Heart left ventricle (tissue), 16 donors: Measurements from ENCODE around the gene TAF13. TPM values are rescaled to one million over a fixed set of nuclear protein-coding genes. Genes with fewer than 3 reads are reported as not detected.

Experiments used
- ATAC-seq, 4 donors: fragments of 200-7000 bp; cut with Tn5 transposase; one replicate each; pipeline ENCODE4 v1.9.1; 2020 to 2022; ENCODE audit warnings: moderate library complexity in 4 of 4, mild to moderate bottlenecking in 3 of 4, moderate number of reproducible peaks in 1 of 4
- DNase-seq, 5 donors: peaks; one replicate each; pipeline ENCODE4 v3.0.0-alpha.2; 2020
- H3K27ac ChIP-seq, 12 donors: fragments of 200-600 bp; sonication (generic) in 4 of 12; one replicate each; pipeline versions ENCODE4 v1.5.0 to v1.8.0; 2016 to 2022; ENCODE audit warnings: mild to moderate bottlenecking in 2 of 12
- H3K27me3 ChIP-seq, 9 donors: fragments of 200-600 bp; sonication (generic) in 2 of 9; one replicate each; pipeline versions ENCODE4 v1.5.1 to v1.8.0; 2016 to 2022; ENCODE audit warnings: mild to moderate bottlenecking in 3 of 9
- H3K36me3 ChIP-seq, 9 donors: fragments of 200-600 bp; sonication (generic) in 2 of 9; one replicate each; pipeline versions ENCODE4 v1.5.0 to v1.8.0; 2018 to 2022; ENCODE audit warnings: mild to moderate bottlenecking in 2 of 9
- H3K4me1 ChIP-seq, 12 donors: fragments of 200-600 bp; sonication (generic) in 4 of 12; one replicate each; pipeline versions ENCODE4 v1.5.0 to v1.8.0; 2016 to 2022; ENCODE audit warnings: mild to moderate bottlenecking in 3 of 12
- H3K4me3 ChIP-seq, 12 donors: fragments of 200-600 bp; sonication (generic) in 4 of 12; one replicate each; pipeline versions ENCODE4 v1.5.0 to v1.8.0; 2017 to 2022; ENCODE audit warnings: mild to moderate bottlenecking in 9 of 12, moderate library complexity in 4 of 12
- H3K9me3 ChIP-seq, 12 donors: fragments of 200-600 bp; sonication (generic) in 4 of 12; one replicate each; pipeline versions ENCODE4 v1.5.0 to v1.8.0; 2016 to 2022; ENCODE audit warnings: mild to moderate bottlenecking in 1 of 12
- POLR2A ChIP-seq, 2 donors: fragments of 450-650 bp; IDR thresholded peaks; one replicate each; pipeline ENCODE4 v1.6.1; 2017; ENCODE audit warnings: antibody characterized with exemption in 2 of 2, mild to moderate bottlenecking in 2 of 2, moderate library complexity in 2 of 2
- WGBS, 4 donors: extraction: QIAGEN DNeasy Blood & Tissue Kit in 2 of 4; methylation state at CpG; one replicate each; pipeline versions ENCODE4 v1.1.5 to v1.1.7; 2013 to 2018; 5-methylcytosine and 5-hydroxymethylcytosine counted together
- intact Hi-C, 10 donors: fragments of 100-400 bp; cut with DNase I; formaldehyde crosslinking; loops; one replicate each; pipeline versions ENCODE4 v1.11.1 to v1.14.2; 2022
- polyA plus RNA-seq, 2 donors: library from polyadenylated mRNA; stranded (reverse); fragments of 200-250 nt; gene quantifications; one replicate each; pipeline ENCODE4 v1.2.3, GENCODE V29; 2013
- total RNA-seq, 9 donors: library from RNA; depleted of rRNA in 2 of 9; stranded (reverse); fragments of >200 nt in 2 of 9; fragmentation: NEBNext Ultra II Directional in 3 of 9; extraction: Animal tissue kit (Norgen Biotek cat#: 25700) in 3 of 9; gene quantifications; one replicate each; pipeline versions ENCODE4 v1.1.0 to v1.2.4, GENCODE V29; 2016 to 2023
- TF ChIP-seq, protein P1 (sequence below), 12 donors: fragments of 200-600 bp; sonication (generic) in 4 of 12; IDR thresholded peaks; one replicate each; pipeline versions ENCODE4 v1.5.0 to v1.8.0; 2018 to 2022; ENCODE audit warnings: antibody characterized with exemption in 12 of 12, mild to moderate bottlenecking in 5 of 12
- donor health status: ischemic (EF 13 %, LVEDD 7.1; RV severe dilation, severe dysfunction).
- donor health status: healthy with polysubstance abuse.
- donor health status: DM: no; HTN: yes; CAD: no.
- donor health status: DM: no; HTN: no; CAD: no.
- donor health status: ischemic (EF 25% LVEDD 6.9; RV normal size, moderate dysfunction).
- donor health status: ischemic (EF 25% LVEDD 5.7; RV mildly dilated, moderate dysfunction).
- donor health status: healthy.
- donor health status: DM: yes; HTN: yes; CAD: no.
- donor health status: ischemic (EF 35%, LVEDD 5.7; RV mildly dilated, moderate dysfunction).
- donor health status: nonischemic (EF 11% LVEDD 7.7; RV severe dilation, severe dysfunction).
- donor health status: DM: yes; HTN: yes; CAD: no.
- donor health status: PGD.
- donor health status: ischemic (EF 29% LVEDD 5.4; RV normal size, mild dysfunction).
- donor health status: nonischemic (EF 23%, LVEDD 6.1; RV moderate dilation, normal function).

TAF13 gene
- total and polyA plus RNA-seq, 11 donors: 34.8 to 83.9 (median 55.4) TPM

- 67 to 76% (median 73%) methylated on average over 1 of the region's 1 CpG for WGBS, 4 donors
- Histone ChIP-seq H3K27ac (no peak overlapping the region), H3K9me3 (no peaks in the 10 kb centered on the region), H3K36me3 (no peaks in the 10 kb centered on the region), H3K27me3 (no peaks in the 10 kb centered on the region), H3K4me3 (no peak overlapping the region), H3K4me1 (peaks cover 0 to 11% (median 6%) of the 10 kb centered on the region in 12 donors)
- intact Hi-C loops: no loop called here
- DNase-seq (no peak), ATAC-seq (no peak)
- no peak for TF ChIP-seq POLR2A (IDR thresholded peaks at IDR 0.05)
- TF ChIP-seq, protein P1, sequence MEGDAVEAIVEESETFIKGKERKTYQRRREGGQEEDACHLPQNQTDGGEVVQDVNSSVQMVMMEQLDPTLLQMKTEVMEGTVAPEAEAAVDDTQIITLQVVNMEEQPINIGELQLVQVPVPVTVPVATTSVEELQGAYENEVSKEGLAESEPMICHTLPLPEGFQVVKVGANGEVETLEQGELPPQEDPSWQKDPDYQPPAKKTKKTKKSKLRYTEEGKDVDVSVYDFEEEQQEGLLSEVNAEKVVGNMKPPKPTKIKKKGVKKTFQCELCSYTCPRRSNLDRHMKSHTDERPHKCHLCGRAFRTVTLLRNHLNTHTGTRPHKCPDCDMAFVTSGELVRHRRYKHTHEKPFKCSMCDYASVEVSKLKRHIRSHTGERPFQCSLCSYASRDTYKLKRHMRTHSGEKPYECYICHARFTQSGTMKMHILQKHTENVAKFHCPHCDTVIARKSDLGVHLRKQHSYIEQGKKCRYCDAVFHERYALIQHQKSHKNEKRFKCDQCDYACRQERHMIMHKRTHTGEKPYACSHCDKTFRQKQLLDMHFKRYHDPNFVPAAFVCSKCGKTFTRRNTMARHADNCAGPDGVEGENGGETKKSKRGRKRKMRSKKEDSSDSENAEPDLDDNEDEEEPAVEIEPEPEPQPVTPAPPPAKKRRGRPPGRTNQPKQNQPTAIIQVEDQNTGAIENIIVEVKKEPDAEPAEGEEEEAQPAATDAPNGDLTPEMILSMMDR (IDR thresholded peaks at IDR 0.05): no peak
Measured at GRCh38 chr1:109083923-109084322, 8.1 kb upstream of the TAF13 start.

- WGBS, 4 donors: 91 to 94% (median 93%) methylated on average over 3 of the region's 3 CpGs
- Histone ChIP-seq H3K9me3 (no peaks in the 10 kb centered on the region), H3K4me1 (peaks cover 0 to 9% (median 6%) of the 10 kb centered on the region in 12 donors), H3K27me3 (no peaks in the 10 kb centered on the region), H3K4me3 (no peak overlapping the region), H3K36me3 (no peaks in the 10 kb centered on the region), H3K27ac (no peak overlapping the region)
- no peak for ATAC-seq
- TF ChIP-seq, protein P1 (IDR thresholded peaks at IDR 0.05): no peak
- no peak for TF ChIP-seq POLR2A (IDR thresholded peaks at IDR 0.05)
- DNase-seq: no peak
- intact Hi-C loops: no loop called here
Measured at GRCh38 chr1:109083501-109083900, 7.7 kb upstream of the TAF13 start.

DNA sequence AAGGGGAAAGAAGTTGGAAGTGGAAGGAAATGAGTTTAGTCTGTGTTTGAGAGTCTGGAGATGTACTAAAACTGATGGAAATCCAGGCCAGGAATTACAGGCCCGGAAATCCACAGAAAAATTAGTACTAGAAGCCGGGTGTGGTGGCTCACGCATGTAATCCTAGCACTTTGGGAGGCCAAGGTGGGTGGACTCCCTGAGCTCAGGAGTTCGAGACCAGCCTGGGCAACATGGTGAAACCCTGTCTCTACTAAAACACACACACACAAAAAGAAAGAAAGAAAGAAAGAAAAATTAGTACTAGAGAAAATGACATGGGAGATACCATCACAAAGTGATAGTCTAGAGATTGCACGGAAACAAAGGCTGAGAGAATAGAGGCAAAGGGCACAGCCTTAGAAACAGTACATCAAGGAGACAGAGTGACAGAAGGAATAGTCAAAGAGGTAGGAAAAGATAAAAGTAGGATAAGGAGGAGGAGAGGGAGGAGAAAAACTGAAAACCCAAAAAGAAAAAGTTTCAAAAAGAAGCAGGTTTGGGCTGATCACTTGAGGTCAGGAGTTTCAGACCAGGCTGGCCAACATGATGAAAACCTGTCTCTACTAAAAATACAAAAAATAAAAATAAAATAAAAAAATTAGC is 4.8 kb upstream of the TAF13 start:
- no peaks in the 10 kb centered on the region for H3K36me3 ChIP-seq
- 60 to 76% (median 70%) methylated on average over 5 of the region's 5 CpGs for WGBS, 4 donors
- no peak for DNase-seq
- H3K27ac ChIP-seq: peak overlapping the region; percentile 74 to 95 (median 82)
- no peaks in the 10 kb centered on the region for H3K27me3 ChIP-seq
- intact Hi-C loops: loop anchor here in 2 of 10 donors (1.0 kb wide), 2 partner anchors 10 to 20 kb away; partner anchors contain the start of gene TMEM167B (in 1 of the 2)
- peak overlapping the region in 4 of 12 donors; percentile 0 to 27 (median 9) for H3K4me3 ChIP-seq
- peak in 1 of 4 donors; percentile 39 for ATAC-seq
- H3K9me3 ChIP-seq: no peaks in the 10 kb centered on the region
- TF ChIP-seq, protein P1 (IDR thresholded peaks at IDR 0.05): no peak
- TF ChIP-seq POLR2A (IDR thresholded peaks at IDR 0.05): no peak
- peaks cover 0 to 18% (median 12%) of the 10 kb centered on the region in 12 donors for H3K4me1 ChIP-seq

DNA sequence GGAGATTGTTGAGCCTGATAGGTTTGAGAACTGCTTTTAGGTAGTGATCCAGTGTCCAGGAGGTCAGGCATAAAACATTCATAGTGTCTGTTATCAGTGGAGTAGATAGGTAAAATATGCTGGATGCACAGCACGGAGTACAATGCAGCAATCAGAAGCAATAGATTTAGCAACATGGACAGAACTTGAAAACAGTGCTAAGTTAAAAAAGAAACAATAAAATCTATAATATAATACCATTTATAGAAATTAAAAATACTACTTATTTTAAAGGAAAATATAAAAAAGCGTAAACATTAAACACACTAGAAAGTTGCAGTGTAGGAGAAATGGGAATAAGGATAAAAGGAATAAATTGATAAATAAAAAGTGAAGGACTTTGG is 3.4 kb upstream of the TAF13 start:
- H3K4me1 ChIP-seq: peaks cover 3 to 29% (median 21%) of the 10 kb centered on the region in 12 donors
- WGBS, 4 donors: 91 to 98% (median 94%) methylated on average over 2 of the region's 2 CpGs
- H3K27ac ChIP-seq: peak overlapping the region; percentile 5 to 95 (median 82)
- H3K4me3 ChIP-seq: peak overlapping the region in 6 of 12 donors; percentile 0 to 27 (median 9)
- no peak for TF ChIP-seq POLR2A (IDR thresholded peaks at IDR 0.05)
- TF ChIP-seq, protein P1 (IDR thresholded peaks at IDR 0.05): no peak
- no peak for ATAC-seq
- DNase-seq: no peak
- no peaks in the 10 kb centered on the region for H3K27me3 ChIP-seq
- intact Hi-C loops: loop anchor here in 1 of 10 donors (5.0 kb wide), 1 partner anchor 37 kb away; the partner anchor contains the start of gene WDR47
- no peaks in the 10 kb centered on the region for H3K36me3 ChIP-seq
- H3K9me3 ChIP-seq: no peaks in the 10 kb centered on the region
